Smooth muscle cell (in vitro differentiated cells): Measurements from ENCODE around the gene EML4. TPM values are rescaled to one million over a fixed set of nuclear protein-coding genes. Genes with fewer than 3 reads are reported as not detected.

Experiments used
- DNase-seq: peaks from one replicate; lab custom pipeline; 2025; ENCODE audit not compliant: unreplicated experiment; lab: John Stamatoyannopoulos, UW
- H2AFZ ChIP-seq: fragments of 200-600 bp; sonication (generic); 2 replicates; pipeline ENCODE4 v1.6.0; 2016; ENCODE audit warnings: antibody characterized with exemption, low read depth, mild to moderate bottlenecking
- H3F3A ChIP-seq: fragments of 200-600 bp; sonication (generic); 2 replicates; pipeline ENCODE4 v1.6.0; 2017; ENCODE audit warnings: antibody characterized with exemption, low read depth
- H3K27ac ChIP-seq: fragments of 200-600 bp; sonication (generic); 2 replicates; pipeline ENCODE4 v1.5.1; 2016; ENCODE audit warnings: low read depth, mild to moderate bottlenecking
- H3K27me3 ChIP-seq: fragments of 200-600 bp; sonication (generic); 2 replicates; pipeline ENCODE4 v1.6.1; 2016; ENCODE audit warnings: low read depth, mild to moderate bottlenecking
- H3K36me3 ChIP-seq: fragments of 200-600 bp; sonication (generic); 2 replicates; pipeline ENCODE4 v1.5.1; 2016; ENCODE audit warnings: low read depth
- H3K4me1 ChIP-seq: fragments of 200-600 bp; sonication (generic); 2 replicates; pipeline ENCODE4 v1.5.1; 2016; ENCODE audit warnings: low read depth
- H3K4me2 ChIP-seq: fragments of 200-600 bp; sonication (generic); 2 replicates; pipeline ENCODE4 v1.6.0; 2016; ENCODE audit warnings: mild to moderate bottlenecking
- H3K4me3 ChIP-seq: fragments of 200-600 bp; sonication (generic); 2 replicates; pipeline ENCODE4 v1.5.1; 2016; ENCODE audit warnings: mild to moderate bottlenecking
- H3K79me2 ChIP-seq: fragments of 200-600 bp; sonication (generic); 2 replicates; pipeline ENCODE4 v1.6.0; 2016; ENCODE audit warnings: low read depth, mild to moderate bottlenecking
- H3K9ac ChIP-seq: fragments of 200-600 bp; sonication (generic); 2 replicates; pipeline ENCODE4 v1.6.0; 2016; ENCODE audit warnings: low read depth
- H3K9me3 ChIP-seq: fragments of 200-600 bp; sonication (generic); replicated peaks from 2 replicates; pipeline ENCODE4 v1.5.1; 2016; ENCODE audit warnings: low read depth
- H4K20me1 ChIP-seq: fragments of 200-600 bp; sonication (generic); 2 replicates; pipeline ENCODE4 v1.6.0; 2016; ENCODE audit warnings: low read depth
- CTCF ChIP-seq: fragments of 200-600 bp; sonication (generic); IDR thresholded peaks from 2 replicates; pipeline ENCODE4 v1.5.1; 2017; ENCODE audit warnings: borderline replicate concordance, mild to moderate bottlenecking, antibody characterized with exemption; ENCODE audit not compliant: insufficient read depth, poor library complexity, severe bottlenecking
- WGBS: methylation state at CpG from one replicate; pipeline ENCODE4 v1.1.7; 2016; ENCODE audit warnings: low lambda C conversion rate; 5-methylcytosine and 5-hydroxymethylcytosine counted together
- polyA plus RNA-seq: library from polyadenylated mRNA; unstranded; fragments of >200 nt; fragmentation: Nextera tagmentation; extraction: Ambion mirVana; gene quantifications from 2 replicates; pipeline ENCODE4 v1.2.1, GENCODE V29; 2016
- total RNA-seq: library from RNA; depleted of rRNA; stranded (reverse); fragments of >200 nt; gene quantifications from 2 replicates; pipeline ENCODE4 v1.2.3, GENCODE V29; 2014

Gene EML4
- total and polyA plus RNA-seq, 2 experiments from 2014 or later = 33.6 to 46.2 TPM

GRCh38 chr2:42296226-42296625 is 127.1 kb downstream of the EML4 start:
- no peak for TF ChIP-seq CTCF
- Histone ChIP-seq H3K9ac (no peak overlapping the region), H3K27ac (no peak overlapping the region), H3K27me3 (no peaks in the 10 kb centered on the region), H3K36me3 (peaks cover 15% of the 10 kb centered on the region), H4K20me1 (no peaks in the 10 kb centered on the region), H3K4me3 (no peak overlapping the region), H3K4me2 (no peak overlapping the region), H3F3A (no peaks in the 10 kb centered on the region), H3K4me1 (no peaks in the 10 kb centered on the region), H2AFZ (no peak overlapping the region), H3K9me3 (no peaks in the 10 kb centered on the region), H3K79me2 (no peaks in the 10 kb centered on the region)
- 85% methylated on average over 2 of the region's 2 CpGs for WGBS
- DNase-seq = no peak

- WGBS = 100% methylated on average over 2 of the region's 2 CpGs
- Histone ChIP-seq H3K27me3 (no peaks in the 10 kb centered on the region), H4K20me1 (no peaks in the 10 kb centered on the region), H3K27ac (no peak overlapping the region), H3K4me1 (no peaks in the 10 kb centered on the region), H2AFZ (no peak overlapping the region), H3K9ac (no peak overlapping the region), H3K4me3 (no peak overlapping the region), H3K4me2 (no peak overlapping the region), H3F3A (no peaks in the 10 kb centered on the region), H3K9me3 (no peaks in the 10 kb centered on the region), H3K79me2 (no peaks in the 10 kb centered on the region), H3K36me3 (peaks cover 19% of the 10 kb centered on the region)
- no peak for TF ChIP-seq CTCF
- DNase-seq = no peak
Observed at GRCh38 chr2:42297322-42297936, 128.3 kb downstream of the EML4 start.

GRCh38 chr2:42298132-42298531 is 129.0 kb downstream of the EML4 start:
- 57% methylated on average over 1 of the region's 1 CpG for WGBS
- Histone ChIP-seq H3K79me2 (no peaks in the 10 kb centered on the region), H3K36me3 (peaks cover 23% of the 10 kb centered on the region), H3K4me1 (no peaks in the 10 kb centered on the region), H3K9me3 (no peaks in the 10 kb centered on the region), H3K27ac (no peak overlapping the region), H3K4me3 (no peak overlapping the region), H3K9ac (no peak overlapping the region), H3F3A (no peaks in the 10 kb centered on the region), H2AFZ (no peak overlapping the region), H4K20me1 (no peaks in the 10 kb centered on the region), H3K4me2 (no peak overlapping the region), H3K27me3 (no peaks in the 10 kb centered on the region)
- TF ChIP-seq CTCF = no peak
- DNase-seq = no peak
